Activated CD4-positive, alpha-beta T cell treated with anti-CD3 and anti-CD28 coated beads, Interleukin-2, amount 10 ng/mL, durations not matched to agents 24 days and 14 days (primary cell): Measurements from ENCODE around the gene GLRB. TPM values are rescaled to one million over a fixed set of nuclear protein-coding genes. Genes with fewer than 3 reads are reported as not detected.
"Not testable (repeated sequence)": the region's sequence is repeated elsewhere in the genome, so short reads cannot be mapped to it uniquely, and the experiment has no call there.

Experiments
- DNase-seq: peaks from one replicate; pipeline ENCODE4 v3.0.0; 2022
- H3K27ac Mint-ChIP-seq: one replicate; pipeline ENCODE4 v1.8.0; 2022; ENCODE audit warnings: mild to moderate bottlenecking, mixed read lengths
- H3K27me3 Mint-ChIP-seq: one replicate; pipeline ENCODE4 v1.8.0; 2022; ENCODE audit warnings: mixed read lengths
- H3K36me3 Mint-ChIP-seq: one replicate; pipeline ENCODE4 v1.8.0; 2022; ENCODE audit warnings: low read depth, mild to moderate bottlenecking, mixed read lengths
- H3K4me1 Mint-ChIP-seq: one replicate; pipeline ENCODE4 v1.8.0; 2021; ENCODE audit warnings: mixed read lengths
- H3K4me3 Mint-ChIP-seq: one replicate; pipeline ENCODE4 v1.8.0; 2022; ENCODE audit warnings: mild to moderate bottlenecking, moderate library complexity, mixed read lengths
- H3K9me3 Mint-ChIP-seq: one replicate; pipeline ENCODE4 v1.8.0; 2021; ENCODE audit warnings: mixed read lengths
- intact Hi-C: fragments of 100-400 bp; cut with micrococcal nuclease; formaldehyde crosslinking; loops from one replicate; pipeline ENCODE4 v1.15.1; 2023
- total RNA-seq: library from RNA; stranded (reverse); gene quantifications from 2 replicates; pipeline ENCODE4 v1.2.3, GENCODE V29; 2022

Gene GLRB
- total RNA-seq, 1 donor from 2014 or later = not detected

- H3K36me3 Mint-ChIP-seq = no peaks in the 10 kb centered on the region
- DNase-seq = no peak
- no peak overlapping the region for H3K27ac Mint-ChIP-seq
- no peak overlapping the region for H3K4me3 Mint-ChIP-seq
- H3K4me1 Mint-ChIP-seq = no peaks in the 10 kb centered on the region
- intact Hi-C loops = no loop called here
- H3K27me3 Mint-ChIP-seq = no peaks in the 10 kb centered on the region
- H3K9me3 Mint-ChIP-seq = no peaks in the 10 kb centered on the region
Measured at GRCh38 chr4:157172011-157172410, 96.1 kb downstream of the GLRB start.

DNA sequence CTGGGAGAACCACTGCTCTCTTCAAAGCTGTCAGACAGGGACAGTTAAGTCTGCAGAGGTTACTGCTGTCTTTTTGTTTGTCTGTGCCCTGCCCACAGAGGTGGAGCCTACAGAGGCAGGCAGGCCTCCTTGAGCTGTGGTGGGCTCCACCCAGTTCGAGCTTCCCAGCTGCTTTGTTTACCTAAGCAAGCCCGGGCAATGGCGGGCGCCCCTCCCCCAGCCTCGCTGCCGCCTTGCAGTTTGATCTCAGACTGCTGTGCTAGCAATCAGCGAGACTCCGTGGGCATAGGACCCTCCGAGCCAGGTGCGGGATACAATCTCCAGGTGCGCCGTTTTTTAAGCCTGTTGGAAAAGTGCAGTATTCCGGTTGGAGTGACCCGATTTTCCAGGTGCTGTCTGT is 104.3 kb downstream of the GLRB start:
- not testable (repeated sequence) for H3K4me1 Mint-ChIP-seq, H3K27me3 Mint-ChIP-seq, H3K36me3 Mint-ChIP-seq

DNA sequence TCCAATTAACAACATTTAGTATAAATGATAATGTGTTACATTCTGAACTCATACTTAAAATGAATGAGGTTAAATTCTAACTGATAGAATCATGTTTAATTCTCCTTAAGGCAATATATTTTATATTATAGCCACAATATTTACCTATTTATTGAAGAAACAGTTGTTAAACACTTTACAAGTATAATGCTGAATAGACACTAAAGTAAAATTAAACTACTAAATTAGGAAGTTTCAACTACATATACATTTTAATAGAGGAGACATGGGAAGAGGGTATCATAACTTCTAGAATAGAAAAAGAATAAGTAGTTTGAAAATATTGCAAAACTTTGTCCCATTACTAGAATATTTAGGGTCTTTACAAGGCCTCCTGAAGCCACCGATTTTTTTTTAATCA is 108.3 kb downstream of the GLRB start:
- Mint-ChIP-seq H3K9me3 (no peaks in the 10 kb centered on the region), H3K27ac (no peak overlapping the region), H3K36me3 (no peaks in the 10 kb centered on the region), H3K27me3 (no peaks in the 10 kb centered on the region), H3K4me1 (no peaks in the 10 kb centered on the region), H3K4me3 (no peak overlapping the region)
- intact Hi-C loops = no loop called here
- DNase-seq = no peak

More for the DNA sequence above, 104.3 kb downstream of the GLRB start:
- H3K27ac Mint-ChIP-seq, H3K9me3 Mint-ChIP-seq, intact Hi-C loops, DNase-seq, H3K4me3 Mint-ChIP-seq: not testable (repeated sequence)

- H3K4me3 Mint-ChIP-seq = no peak overlapping the region
- no peaks in the 10 kb centered on the region for H3K4me1 Mint-ChIP-seq
- H3K9me3 Mint-ChIP-seq = no peaks in the 10 kb centered on the region
- intact Hi-C loops = no loop called here
- no peak overlapping the region for H3K27ac Mint-ChIP-seq
- DNase-seq = no peak
- no peaks in the 10 kb centered on the region for H3K27me3 Mint-ChIP-seq
- H3K36me3 Mint-ChIP-seq = no peaks in the 10 kb centered on the region
Measured at GRCh38 chr4:157185363-157185762, 109.4 kb downstream of the GLRB start.

GRCh38 chr4:157195374-157195773 is 119.4 kb downstream of the GLRB start:
- no peak overlapping the region for H3K4me3 Mint-ChIP-seq
- DNase-seq = no peak
- H3K9me3 Mint-ChIP-seq = no peaks in the 10 kb centered on the region
- H3K4me1 Mint-ChIP-seq = no peaks in the 10 kb centered on the region
- intact Hi-C loops = no loop called here
- no peak overlapping the region for H3K27ac Mint-ChIP-seq
- H3K27me3 Mint-ChIP-seq = no peaks in the 10 kb centered on the region
- H3K36me3 Mint-ChIP-seq = no peaks in the 10 kb centered on the region

DNA sequence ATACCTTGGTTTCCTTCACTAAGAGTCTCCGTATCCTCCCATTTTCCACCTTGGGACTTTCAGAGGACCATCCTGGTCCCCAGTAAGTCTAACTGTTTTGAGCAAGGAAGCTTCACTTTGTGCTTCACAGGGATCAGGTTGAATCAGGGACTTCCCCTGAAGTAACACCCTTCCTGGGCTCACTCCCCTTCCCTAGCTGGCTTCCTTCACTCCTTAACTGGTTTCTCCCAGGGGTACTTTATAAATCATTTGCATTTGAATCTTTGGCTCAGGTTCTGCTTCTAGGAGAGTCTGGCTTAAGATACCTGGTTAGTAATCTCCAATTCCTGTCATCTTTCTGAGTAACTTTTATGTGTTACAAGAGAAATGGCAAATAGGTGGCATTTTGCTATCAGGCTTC is 120.1 kb downstream of the GLRB start:
- Mint-ChIP-seq H3K4me1 (no peaks in the 10 kb centered on the region), H3K27ac (no peak overlapping the region), H3K9me3 (no peaks in the 10 kb centered on the region), H3K4me3 (no peak overlapping the region), H3K36me3 (no peaks in the 10 kb centered on the region), H3K27me3 (no peaks in the 10 kb centered on the region)
- intact Hi-C loops = no loop called here
- DNase-seq = no peak

DNA sequence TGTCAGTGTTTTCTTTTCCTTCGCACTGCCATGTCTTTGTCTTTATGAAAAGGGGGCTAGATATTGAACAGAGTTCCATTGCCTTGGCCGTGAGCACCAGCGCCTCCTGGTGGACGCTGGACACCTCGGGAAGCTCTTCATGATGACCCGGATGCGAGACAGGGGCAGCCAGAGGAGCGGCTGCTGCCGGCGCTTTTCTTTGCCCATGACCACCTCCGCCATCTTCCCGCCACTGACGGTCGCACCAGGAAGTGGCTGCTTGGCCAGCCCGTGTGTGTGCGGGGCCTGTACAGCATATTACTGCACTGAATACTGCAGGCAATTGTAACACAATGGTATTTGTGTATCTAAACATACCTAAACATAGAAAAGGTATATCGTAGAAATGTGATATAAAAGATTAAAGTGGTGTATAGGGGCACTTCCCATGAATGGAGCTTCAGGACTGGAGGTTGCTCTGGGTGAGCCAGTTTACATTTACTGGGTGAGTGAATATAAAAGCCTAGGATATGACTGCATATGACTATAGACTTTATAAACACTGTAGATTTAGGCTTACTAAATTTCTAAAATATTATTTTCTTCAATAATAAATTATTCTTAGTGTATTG is 128.8 kb downstream of the GLRB start:
- Mint-ChIP-seq H3K9me3 (no peaks in the 10 kb centered on the region), H3K4me1 (no peaks in the 10 kb centered on the region), H3K27ac (no peak overlapping the region), H3K36me3 (no peaks in the 10 kb centered on the region), H3K4me3 (no peak overlapping the region), H3K27me3 (no peaks in the 10 kb centered on the region)
- intact Hi-C loops = no loop called here
- peak; percentile 64 for DNase-seq

GRCh38 chr4:157217708-157218107 is 141.8 kb downstream of the GLRB start:
- Mint-ChIP-seq H3K4me3 (no peak overlapping the region), H3K27ac (no peak overlapping the region), H3K36me3 (no peaks in the 10 kb centered on the region), H3K4me1 (no peaks in the 10 kb centered on the region), H3K27me3 (peaks cover 17% of the 10 kb centered on the region), H3K9me3 (no peaks in the 10 kb centered on the region)
- intact Hi-C loops = loop anchor here (5.0 kb wide), 1 partner anchor 760 kb away; no protein-coding TSS in a partner anchor
- no peak for DNase-seq

DNA sequence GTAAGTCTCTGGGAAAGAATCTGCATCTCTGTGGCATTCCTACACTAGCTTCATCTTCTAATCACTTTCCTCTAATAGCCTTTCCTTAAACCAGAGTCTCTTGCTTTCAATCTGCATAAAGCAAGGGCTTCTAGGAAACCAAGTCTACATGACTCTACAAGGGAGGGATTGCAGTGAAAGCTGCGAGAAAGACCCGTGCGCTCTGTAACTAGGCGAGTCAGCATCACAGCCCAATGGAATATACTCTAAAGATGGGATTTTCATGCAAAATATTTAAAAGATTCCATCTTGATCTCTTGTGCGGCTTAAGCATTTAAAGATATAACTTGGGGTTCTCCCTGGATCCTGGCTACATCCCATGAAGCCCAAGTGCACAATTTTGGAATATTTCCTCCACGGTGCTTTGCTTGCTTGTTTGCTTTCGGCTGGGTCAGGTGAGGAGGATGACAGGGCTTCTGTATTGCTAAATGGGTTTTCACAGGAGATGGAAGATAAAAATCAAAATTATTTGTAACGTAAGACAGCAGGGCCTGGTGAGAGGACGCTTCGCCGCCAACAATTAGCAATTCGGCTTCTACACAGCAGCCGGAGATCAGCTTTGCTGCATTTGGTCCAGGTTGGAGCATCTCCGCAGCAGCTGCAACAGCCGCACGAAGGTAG is 143.9 kb downstream of the GLRB start:
- intact Hi-C loops = loop anchor here (5.0 kb wide), 1 partner anchor 757 kb away; no protein-coding TSS in a partner anchor

DNA sequence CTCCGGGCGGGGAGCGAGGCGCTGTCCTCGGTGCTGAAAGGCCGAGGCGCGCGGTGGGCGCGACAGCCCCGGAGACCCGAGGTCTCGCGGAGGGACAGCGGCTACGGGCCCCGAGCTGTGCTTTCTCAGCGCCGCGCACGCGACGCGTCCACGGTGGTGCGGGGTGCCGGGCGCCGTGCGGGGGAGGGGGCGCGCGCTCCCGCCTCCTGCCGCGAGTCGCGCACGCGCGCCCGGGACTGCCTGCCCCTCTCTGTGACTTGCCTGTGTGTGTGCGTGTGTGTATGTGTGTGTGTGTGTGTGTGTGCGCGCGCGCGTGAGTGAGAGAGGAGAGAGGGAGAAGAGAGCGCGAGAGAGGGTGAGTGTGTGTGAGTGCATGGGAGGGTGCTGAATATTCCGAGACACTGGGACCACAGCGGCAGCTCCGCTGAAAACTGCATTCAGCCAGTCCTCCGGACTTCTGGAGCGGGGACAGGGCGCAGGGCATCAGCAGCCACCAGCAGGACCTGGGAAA is 144.5 kb downstream of the GLRB start, which contains the start of gene GRIA2:
TSS of gene GRIA2 (plus strand) at position 358 of the 511 bp plus-strand sequence. CDS start 315 bp downstream, outside the sequence.
- no peak within 1 kb of the TSS for H3K27ac Mint-ChIP-seq
- H3K4me3 Mint-ChIP-seq = no peak within 1 kb of the TSS
- intact Hi-C loops = no loop called here
- H3K27me3 Mint-ChIP-seq = peaks cover 22% of the 10 kb centered on the region
- H3K9me3 Mint-ChIP-seq = peaks cover 4% of the 10 kb centered on the region
- DNase-seq = peak; percentile 81
- H3K36me3 Mint-ChIP-seq = no peaks in the 10 kb centered on the region
- H3K4me1 Mint-ChIP-seq = no peaks in the 10 kb centered on the region

More for the DNA sequence above, 143.9 kb downstream of the GLRB start:
- no peak for DNase-seq
- Mint-ChIP-seq H3K36me3 (no peaks in the 10 kb centered on the region), H3K27me3 (peaks cover 22% of the 10 kb centered on the region), H3K9me3 (peaks cover 4% of the 10 kb centered on the region), H3K4me3 (no peak overlapping the region), H3K4me1 (no peaks in the 10 kb centered on the region), H3K27ac (no peak overlapping the region)

GRCh38 chr4:157221426-157221894 is 145.5 kb downstream of the GLRB start:
- DNase-seq = no peak
- intact Hi-C loops = no loop called here
- Mint-ChIP-seq H3K4me3 (no peak overlapping the region), H3K4me1 (no peaks in the 10 kb centered on the region), H3K9me3 (peaks cover 4% of the 10 kb centered on the region), H3K27ac (no peak overlapping the region), H3K36me3 (no peaks in the 10 kb centered on the region), H3K27me3 (peaks cover 22% of the 10 kb centered on the region)

Other genes starting within 250 kb of the GLRB start
- gene PDGFC, start 104.4 kb upstream of the GLRB start, total RNA-seq = not detected in 2 replicates
- gene GRIA2, start 144.6 kb downstream of the GLRB start, total RNA-seq = not detected in 2 replicates